Esophagus muscularis mucosa (tissue), 4 donors: ENCODE measurements around the gene SIGLEC1. TPM values are rescaled to one million over a fixed set of nuclear protein-coding genes. Genes with fewer than 3 reads are reported as not detected.

Source experiments
- DNase-seq: peaks from one replicate; pipeline ENCODE4 v3.0.0-alpha.2; 2017; ENCODE audit errors: extremely low spot score
- H3K27ac ChIP-seq, 4 donors: fragments of 200-600 bp; sonication (generic); replicated peaks in 1 of 4; 1 replicate in 3 of 4; 2 replicates in 1 of 4; pipeline ENCODE4 v1.5.1; 2016 to 2019; ENCODE audit warnings: mild to moderate bottlenecking in 1 of 4
- H3K27me3 ChIP-seq, 4 donors: fragments of 200-600 bp; sonication (generic); one replicate each; pipeline versions ENCODE4 v1.5.1 to v1.6.0; 2016 to 2019
- H3K36me3 ChIP-seq, 4 donors: fragments of 200-600 bp; sonication (generic); one replicate each; pipeline ENCODE4 v1.5.1; 2016 to 2019
- H3K4me1 ChIP-seq, 4 donors: fragments of 200-600 bp; sonication (generic); one replicate each; pipeline ENCODE4 v1.5.1; 2016 to 2019
- H3K4me3 ChIP-seq, 4 donors: fragments of 200-600 bp; sonication (generic); 1 replicate in 2 of 4; 2 replicates in 2 of 4; pipeline ENCODE4 v1.5.1; 2016 to 2019; ENCODE audit warnings: mild to moderate bottlenecking in 4 of 4, moderate library complexity in 1 of 4
- H3K9me3 ChIP-seq, 4 donors: fragments of 200-600 bp; sonication (generic); 1 replicate in 3 of 4; 2 replicates in 1 of 4; pipeline ENCODE4 v1.5.1; 2016 to 2019
- CTCF ChIP-seq, 3 experiments: fragments of 200-600 bp in 2 of 3; fragments of 450-650 bp in 1 of 3; sonication (generic) in 2 of 3; IDR thresholded peaks; one replicate each; pipeline ENCODE4 v1.5.1; 2017 to 2019; ENCODE audit warnings: antibody characterized with exemption in 3 of 3, mild to moderate bottlenecking in 2 of 3, moderate library complexity in 1 of 3
- EP300 ChIP-seq: sonication (generic); formaldehyde crosslinking; IDR thresholded peaks from one replicate; pipeline ENCODE4 v1.6.1; 2017; ENCODE audit warnings: antibody characterized with exemption
- POLR2A ChIP-seq: fragments of 450-650 bp; IDR thresholded peaks from one replicate; pipeline ENCODE4 v1.6.1; 2017; ENCODE audit warnings: antibody characterized with exemption, moderate library complexity, mild to moderate bottlenecking, low read depth
- POLR2AphosphoS5 ChIP-seq, 2 donors: sonication (generic); formaldehyde crosslinking; IDR thresholded peaks; one replicate each; pipeline ENCODE4 v1.6.1; 2017; ENCODE audit warnings: antibody characterized with exemption in 2 of 2
- WGBS: methylation state at CpG from one replicate; pipeline ENCODE4 v1.1.5; 2018; 5-methylcytosine and 5-hydroxymethylcytosine counted together
- intact Hi-C: fragments of 100-400 bp; cut with DNase I; formaldehyde crosslinking; loops from one replicate; pipeline ENCODE4 v1.15.1; 2023
- total RNA-seq, 4 donors: library from RNA; depleted of rRNA; stranded (reverse); fragments of >200 nt; gene quantifications; one replicate each; pipeline versions ENCODE4 v1.1.0 to v1.2.1, GENCODE V29; 2016

The SIGLEC1 gene
- total RNA-seq, 4 donors from 2014 or later: 13.1 to 18.7 (median 13.8) TPM

GRCh38 chr20:3739054-3739925 lies 26.9 kb upstream of the SIGLEC1 start:
- no peak for DNase-seq

GRCh38 chr20:3738111-3739053 lies 26.0 kb upstream of the SIGLEC1 start:
- no peak for DNase-seq
- intact Hi-C loops: no loop called here
- Histone ChIP-seq H3K27ac (no peak overlapping the region), H3K9me3 (no peaks in the 10 kb centered on the region), H3K27me3 (peaks cover 0 to 7% (median 0%) of the 10 kb centered on the region in 4 donors), H3K36me3 (peaks cover 0 to 48% (median 0%) of the 10 kb centered on the region in 4 donors), H3K4me3 (no peak overlapping the region), H3K4me1 (peaks cover 33 to 57% (median 43%) of the 10 kb centered on the region in 4 donors)
- 73% methylated on average over 10 of the region's 11 CpGs for WGBS
- TF ChIP-seq POLR2AphosphoS5 (IDR thresholded peaks at IDR 0.05) (no peak), POLR2A (no peak)

More at GRCh38 chr20:3739054-3739925, 26.9 kb upstream of the SIGLEC1 start:
- H3K4me1 ChIP-seq: peaks cover 26 to 51% (median 37%) of the 10 kb centered on the region in 4 donors
- H3K4me3 ChIP-seq: no peak overlapping the region
- 67% methylated on average over 16 of the region's 19 CpGs for WGBS
- no peaks in the 10 kb centered on the region for H3K27me3 ChIP-seq
- no peak for TF ChIP-seq POLR2A
- peak; percentile 48 to 55 for TF ChIP-seq POLR2AphosphoS5 (IDR thresholded peaks at IDR 0.05)
- no peaks in the 10 kb centered on the region for H3K9me3 ChIP-seq
- H3K36me3 ChIP-seq: peaks cover 0 to 57% (median 2%) of the 10 kb centered on the region in 4 donors
- peak overlapping the region in 3 of 4 donors; percentile 61 to 73 (median 63) for H3K27ac ChIP-seq
- intact Hi-C loops: no loop called here

- Histone ChIP-seq H3K4me1 (peaks cover 38 to 63% (median 51%) of the 10 kb centered on the region in 4 donors), H3K9me3 (no peaks in the 10 kb centered on the region), H3K27ac (no peak overlapping the region), H3K36me3 (peaks cover 0 to 30% (median 0%) of the 10 kb centered on the region in 4 donors), H3K4me3 (no peak overlapping the region), H3K27me3 (peaks cover 0 to 32% (median 3%) of the 10 kb centered on the region in 4 donors)
- WGBS: 92% methylated on average over 4 of the region's 4 CpGs
- intact Hi-C loops: no loop called here
- TF ChIP-seq POLR2A (no peak), CTCF (IDR thresholded peaks at IDR 0.05) (no peak), POLR2AphosphoS5 (IDR thresholded peaks at IDR 0.05) (no peak), EP300 (no peak)
- DNase-seq: no peak
These were observed 23.4 kb upstream of the SIGLEC1 start for GRCh38 chr20:3735768-3736167.

GRCh38 chr20:3734111-3734843 lies 21.9 kb upstream of the SIGLEC1 start:
- no peak for DNase-seq
- WGBS: 67% methylated on average over 12 of the region's 12 CpGs
- peaks cover 0 to 20% (median 0%) of the 10 kb centered on the region in 4 donors for H3K36me3 ChIP-seq
- H3K27ac ChIP-seq: peak overlapping the region; percentile 65 to 76 (median 68)
- peak overlapping the region; percentile 45 to 64 (median 54) for H3K4me3 ChIP-seq
- H3K27me3 ChIP-seq: peaks cover 0 to 47% (median 3%) of the 10 kb centered on the region in 4 donors
- intact Hi-C loops: no loop called here
- H3K4me1 ChIP-seq: peaks cover 35 to 60% (median 42%) of the 10 kb centered on the region in 4 donors
- TF ChIP-seq POLR2AphosphoS5 (IDR thresholded peaks at IDR 0.05) (peak; percentile 10 to 15), CTCF (IDR thresholded peaks at IDR 0.05) (no peak)
- no peaks in the 10 kb centered on the region for H3K9me3 ChIP-seq
